ENCODE data around the gene TACC2. TPM values are rescaled to one million over a fixed set of nuclear protein-coding genes. Genes with fewer than 3 reads are reported as not detected.

Gene TACC2
- total and polyA plus RNA-seq, 4 donors = 43.3 to 309 (median 127) TPM

- no peak overlapping the region for H3K4me3 ChIP-seq
- WGBS, 2 donors = 54 to 65% methylated on average over 9 of the region's 9 CpGs
- ATAC-seq (ENCODE audit: insufficient read depth, low FRiP score) = peak; percentile 66
- DNase-seq = peak in 1 of 3 donors; percentile 30
- H3K36me3 ChIP-seq (ENCODE audit: control insufficient read depth in 4 of 4, insufficient read depth in 4 of 4, low read length in 4 of 4) = no peaks in the 10 kb centered on the region
- H3K4me1 ChIP-seq (ENCODE audit: control insufficient read depth in 5 of 5, insufficient read depth in 5 of 5, low read length in 5 of 5) = peaks cover 0 to 2% (median 0%) of the 10 kb centered on the region in 5 donors
- no peaks in the 10 kb centered on the region for H3K27me3 ChIP-seq (ENCODE audit: control insufficient read depth in 3 of 3, insufficient read depth in 3 of 3, low read length in 2 of 3)
- no peak for TF ChIP-seq CTCF (IDR thresholded peaks at IDR 0.05; ENCODE audit: control extremely low read depth, extremely low read depth)
- peaks cover 0 to 2% (median 0%) of the 10 kb centered on the region in 4 donors for H3K9me3 ChIP-seq (ENCODE audit: control insufficient read depth in 4 of 4, insufficient read depth in 3 of 4, low read length in 3 of 4)
- peak overlapping the region; percentile 48 to 64 for H3K27ac ChIP-seq (ENCODE audit: low read depth in 1 of 2, low read length in 1 of 2)
- H3K9ac ChIP-seq (ENCODE audit: insufficient read depth in 1 of 2, low read length in 2 of 2) = peak overlapping the region in 1 of 2 donors; percentile 42
These were observed 44.4 kb downstream of the TACC2 start for GRCh38 chr10:122033224-122033926.

- no peak for TF ChIP-seq CTCF (IDR thresholded peaks at IDR 0.05; ENCODE audit: control extremely low read depth, extremely low read depth)
- 79% methylated on average over 6 of the region's 6 CpGs for WGBS, 2 donors
- Histone ChIP-seq H3K9me3 (ENCODE audit: control insufficient read depth in 4 of 4, insufficient read depth in 3 of 4, low read length in 3 of 4) (peaks cover 0 to 2% (median 0%) of the 10 kb centered on the region in 4 donors), H3K27ac (ENCODE audit: low read depth in 1 of 2, low read length in 1 of 2) (peak overlapping the region in 1 of 2 donors; percentile 61), H3K4me1 (ENCODE audit: control insufficient read depth in 5 of 5, insufficient read depth in 5 of 5, low read length in 5 of 5) (peaks cover 0 to 3% (median 0%) of the 10 kb centered on the region in 5 donors), H3K9ac (ENCODE audit: insufficient read depth in 1 of 2, low read length in 2 of 2) (no peak overlapping the region), H3K36me3 (ENCODE audit: control insufficient read depth in 4 of 4, insufficient read depth in 4 of 4, low read length in 4 of 4) (no peaks in the 10 kb centered on the region), H3K4me3 (no peak overlapping the region), H3K27me3 (ENCODE audit: control insufficient read depth in 3 of 3, insufficient read depth in 3 of 3, low read length in 2 of 3) (no peaks in the 10 kb centered on the region)
- DNase-seq (no peak), ATAC-seq (ENCODE audit: insufficient read depth, low FRiP score) (no peak)
These were observed 45.3 kb downstream of the TACC2 start for GRCh38 chr10:122034149-122034756.

- no peaks in the 10 kb centered on the region for H3K27me3 ChIP-seq (ENCODE audit: control insufficient read depth in 3 of 3, insufficient read depth in 3 of 3, low read length in 2 of 3)
- no peaks in the 10 kb centered on the region for H3K36me3 ChIP-seq (ENCODE audit: control insufficient read depth in 4 of 4, insufficient read depth in 4 of 4, low read length in 4 of 4)
- H3K27ac ChIP-seq (ENCODE audit: low read depth in 1 of 2, low read length in 1 of 2) = no peak overlapping the region
- DNase-seq = no peak
- 74 to 83% methylated on average over 8 of the region's 8 CpGs for WGBS, 2 donors
- no peaks in the 10 kb centered on the region for H3K9me3 ChIP-seq (ENCODE audit: control insufficient read depth in 4 of 4, insufficient read depth in 3 of 4, low read length in 3 of 4)
- peaks cover 0 to 11% (median 6%) of the 10 kb centered on the region in 5 donors for H3K4me1 ChIP-seq (ENCODE audit: control insufficient read depth in 5 of 5, insufficient read depth in 5 of 5, low read length in 5 of 5)
- TF ChIP-seq CTCF (IDR thresholded peaks at IDR 0.05; ENCODE audit: control extremely low read depth, extremely low read depth) = no peak
- no peak for ATAC-seq (ENCODE audit: insufficient read depth, low FRiP score)
- H3K9ac ChIP-seq (ENCODE audit: insufficient read depth in 1 of 2, low read length in 2 of 2) = no peak overlapping the region
- H3K4me3 ChIP-seq = no peak overlapping the region
These were observed 51.8 kb downstream of the TACC2 start for GRCh38 chr10:122040786-122041185.

Data from lung (tissue), 12 donors.